SK-N-SH (cell line): ENCODE results near the gene TCF12.

Experiments used
- EP300 ChIP-seq, 2 experiments: IDR thresholded peaks; 2 replicates each; pipeline versions ENCODE4 v1.4.0 to v1.6.1; 2012; ENCODE audit warnings: borderline replicate concordance in 1 of 2, low read depth in 1 of 2, low read length in 1 of 2
- FOXM1 ChIP-seq: IDR thresholded peaks from 2 replicates; pipeline ENCODE4 v1.4.0; 2012; ENCODE audit warnings: low read depth, mild to moderate bottlenecking
- GABPA ChIP-seq: IDR thresholded peaks from 2 replicates; pipeline ENCODE4 v1.4.0; 2012; ENCODE audit warnings: low read depth, mild to moderate bottlenecking
- GATA2 ChIP-seq: sonication (generic); formaldehyde crosslinking; IDR thresholded peaks from 2 replicates; pipeline ENCODE4 v1.5.0; 2020; ENCODE audit warnings: mild to moderate bottlenecking, missing genetic modification reagents
- MAX ChIP-seq: IDR thresholded peaks from 2 replicates; pipeline ENCODE4 v1.4.0; 2012; ENCODE audit warnings: low read depth
- MXI1 ChIP-seq: IDR thresholded peaks from 2 replicates; pipeline ENCODE4 v1.6.1; 2012; ENCODE audit warnings: mild to moderate bottlenecking, low read depth, low read length, improper control_type of control experiment
- NFIC ChIP-seq: IDR thresholded peaks from 2 replicates; pipeline ENCODE4 v1.4.0; 2012; ENCODE audit warnings: borderline replicate concordance
- POLR2AphosphoS5 ChIP-seq: IDR thresholded peaks from 2 replicates; pipeline ENCODE4 v1.6.1; 2012; ENCODE audit warnings: low read depth, low read length
- REST ChIP-seq: IDR thresholded peaks from 2 replicates; pipeline ENCODE4 v1.6.1; 2012; ENCODE audit warnings: mild to moderate bottlenecking, low read depth, low read length, moderate library complexity
- RFX5 ChIP-seq: IDR thresholded peaks from 2 replicates; pipeline ENCODE4 v1.6.1; 2012; ENCODE audit warnings: mild to moderate bottlenecking, improper control_type of control experiment, low read length
- RXRA ChIP-seq: IDR thresholded peaks from 2 replicates; pipeline ENCODE4 v1.4.0; 2012; ENCODE audit warnings: low read depth, mild to moderate bottlenecking, borderline replicate concordance
- SIN3A ChIP-seq: IDR thresholded peaks from 2 replicates; pipeline ENCODE4 v1.6.1; 2012; ENCODE audit warnings: low read depth, mild to moderate bottlenecking, low read length, moderate library complexity, borderline replicate concordance
- YY1 ChIP-seq: IDR thresholded peaks from 2 replicates; pipeline ENCODE4 v1.4.0; 2012; ENCODE audit warnings: low read depth, mild to moderate bottlenecking
- TF ChIP-seq, protein P1 (sequence below): fragments of 200-600 bp; sonication (generic); IDR thresholded peaks from 2 replicates; pipeline ENCODE4 v1.6.1; 2017; ENCODE audit warnings: antibody characterized with exemption, mild to moderate bottlenecking, moderate library complexity

DNA sequence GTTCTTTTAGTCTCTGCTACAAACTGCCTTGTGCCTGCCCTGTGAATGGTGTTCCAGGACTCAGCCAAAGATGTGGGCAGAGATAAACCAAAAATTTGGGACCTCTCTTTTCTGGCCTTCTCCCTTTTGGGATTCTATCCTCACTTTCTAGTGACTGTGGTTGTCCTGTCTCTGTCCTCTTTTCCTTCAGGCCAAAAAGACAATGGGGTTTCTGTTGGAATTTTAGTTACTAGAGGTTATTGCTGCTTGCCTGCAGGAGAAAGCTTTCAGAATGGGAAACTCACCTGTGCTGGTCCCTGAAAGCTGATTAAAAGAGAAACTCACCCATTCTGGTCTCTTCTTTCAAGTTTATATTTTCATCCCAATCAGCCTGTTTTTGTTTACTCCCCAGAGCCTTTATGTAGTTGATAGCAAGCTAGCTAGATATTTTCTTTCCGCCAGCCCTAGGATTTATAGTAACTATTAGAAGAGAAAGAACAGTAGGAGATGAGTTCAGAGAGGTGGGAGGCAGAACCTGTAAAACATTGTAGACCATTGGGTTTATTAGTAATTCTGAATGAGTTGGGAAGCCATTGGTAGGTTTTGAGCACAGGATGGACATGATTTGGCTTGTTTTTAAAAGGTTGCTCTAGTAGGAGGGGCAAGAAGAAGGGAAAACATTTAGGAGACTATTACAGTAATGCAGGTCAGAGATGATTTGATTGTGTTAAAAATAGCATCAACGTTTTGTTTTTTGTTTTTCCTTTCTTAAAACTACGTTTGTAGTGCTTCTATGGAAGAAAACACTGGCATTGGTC is 138.9 kb downstream of the TCF12 start:
- TF ChIP-seq, protein P1, sequence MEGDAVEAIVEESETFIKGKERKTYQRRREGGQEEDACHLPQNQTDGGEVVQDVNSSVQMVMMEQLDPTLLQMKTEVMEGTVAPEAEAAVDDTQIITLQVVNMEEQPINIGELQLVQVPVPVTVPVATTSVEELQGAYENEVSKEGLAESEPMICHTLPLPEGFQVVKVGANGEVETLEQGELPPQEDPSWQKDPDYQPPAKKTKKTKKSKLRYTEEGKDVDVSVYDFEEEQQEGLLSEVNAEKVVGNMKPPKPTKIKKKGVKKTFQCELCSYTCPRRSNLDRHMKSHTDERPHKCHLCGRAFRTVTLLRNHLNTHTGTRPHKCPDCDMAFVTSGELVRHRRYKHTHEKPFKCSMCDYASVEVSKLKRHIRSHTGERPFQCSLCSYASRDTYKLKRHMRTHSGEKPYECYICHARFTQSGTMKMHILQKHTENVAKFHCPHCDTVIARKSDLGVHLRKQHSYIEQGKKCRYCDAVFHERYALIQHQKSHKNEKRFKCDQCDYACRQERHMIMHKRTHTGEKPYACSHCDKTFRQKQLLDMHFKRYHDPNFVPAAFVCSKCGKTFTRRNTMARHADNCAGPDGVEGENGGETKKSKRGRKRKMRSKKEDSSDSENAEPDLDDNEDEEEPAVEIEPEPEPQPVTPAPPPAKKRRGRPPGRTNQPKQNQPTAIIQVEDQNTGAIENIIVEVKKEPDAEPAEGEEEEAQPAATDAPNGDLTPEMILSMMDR, result no peak
- TF ChIP-seq RXRA (no peak), POLR2AphosphoS5 (no peak), EP300 (IDR thresholded peaks at IDR 0.05; ENCODE audit: borderline replicate concordance in 1 of 2, low read depth in 1 of 2, low read length in 1 of 2) (no peak), NFIC (no peak), RFX5 (no peak), REST (no peak), GABPA (no peak), SIN3A (no peak), MXI1 (no peak), FOXM1 (no peak), YY1 (no peak), MAX (no peak), GATA2 (CRISPR knock-in tag) (no peak)
